Astrocyte (in vitro differentiated cells and primary cell): ENCODE results near the gene MIOX. TPM values are rescaled to one million over a fixed set of nuclear protein-coding genes. Genes with fewer than 3 reads are reported as not detected.

Experiments used
- DNase-seq: peaks from one replicate; pipeline ENCODE4 v3.0.0-alpha.2; 2010; ENCODE audit warnings: low read depth
- FAIRE-seq: peaks from 2 replicates; lab custom pipeline; 2011; peaks lifted over from hg19 to GRCh38; lab: Jason Lieb, UNC
- H2AFZ ChIP-seq: 2 replicates; pipeline ENCODE4 v1.6.0; 2012; ENCODE audit warnings: low read depth, low read length, inconsistent platforms
- H3K27ac ChIP-seq: 2 replicates; pipeline ENCODE4 v1.5.1; 2011; ENCODE audit warnings: low read depth, low read length, inconsistent platforms
- H3K27me3 ChIP-seq: 2 replicates; pipeline ENCODE4 v1.6.0; 2011; ENCODE audit warnings: low read length, inconsistent platforms; ENCODE audit not compliant: insufficient read depth
- H3K36me3 ChIP-seq: 2 replicates; pipeline ENCODE4 v1.5.1; 2011; ENCODE audit warnings: low read length, inconsistent platforms; ENCODE audit not compliant: insufficient read depth
- H3K4me1 ChIP-seq: 2 replicates; pipeline ENCODE4 v1.5.1; 2011; ENCODE audit warnings: low read length, inconsistent platforms; ENCODE audit not compliant: insufficient read depth
- H3K4me2 ChIP-seq: 2 replicates; pipeline ENCODE4 v1.6.0; 2012; ENCODE audit warnings: low read length, inconsistent platforms
- H3K4me3 ChIP-seq: 2 replicates; pipeline ENCODE4 v1.5.1; 2011; ENCODE audit warnings: low read depth, mild to moderate bottlenecking, low read length, inconsistent platforms; ENCODE audit not compliant: insufficient read depth
- H3K79me2 ChIP-seq: 2 replicates; pipeline ENCODE4 v1.6.0; 2012; ENCODE audit warnings: mild to moderate bottlenecking, low read length, inconsistent platforms; ENCODE audit not compliant: insufficient read depth
- H3K9ac ChIP-seq: 2 replicates; pipeline ENCODE4 v1.6.0; 2012; ENCODE audit warnings: mild to moderate bottlenecking, low read length, inconsistent platforms
- H3K9me3 ChIP-seq: 2 replicates; pipeline ENCODE4 v1.5.1; 2012; ENCODE audit warnings: low read depth, mild to moderate bottlenecking, low read length, inconsistent platforms; ENCODE audit not compliant: insufficient read depth
- H4K20me1 ChIP-seq: 2 replicates; pipeline ENCODE4 v1.6.0; 2012; ENCODE audit warnings: low read length, inconsistent platforms; ENCODE audit not compliant: insufficient read depth
- H3K27ac Mint-ChIP-seq: one replicate; pipeline ENCODE4 v1.8.0; 2021; ENCODE audit warnings: mild to moderate bottlenecking, mixed read lengths; ENCODE audit not compliant: unreplicated experiment
- H3K27me3 Mint-ChIP-seq: one replicate; pipeline ENCODE4 v1.8.0; 2021; ENCODE audit warnings: low read depth, mixed read lengths; ENCODE audit not compliant: unreplicated experiment
- H3K36me3 Mint-ChIP-seq: one replicate; pipeline ENCODE4 v1.8.0; 2021; ENCODE audit warnings: low read depth, mixed read lengths; ENCODE audit not compliant: unreplicated experiment
- H3K4me1 Mint-ChIP-seq: one replicate; pipeline ENCODE4 v1.8.0; 2021; ENCODE audit warnings: low read depth, mixed read lengths; ENCODE audit not compliant: unreplicated experiment
- H3K4me3 Mint-ChIP-seq: one replicate; pipeline ENCODE4 v1.8.0; 2021; ENCODE audit warnings: mild to moderate bottlenecking, moderate library complexity, mixed read lengths; ENCODE audit not compliant: unreplicated experiment
- H3K9me3 Mint-ChIP-seq: one replicate; pipeline ENCODE4 v1.8.0; 2021; ENCODE audit warnings: mild to moderate bottlenecking, mixed read lengths; ENCODE audit not compliant: unreplicated experiment
- CTCF ChIP-seq: IDR thresholded peaks from 2 replicates; pipeline ENCODE4 v1.5.1; 2011; ENCODE audit warnings: low read depth, mild to moderate bottlenecking, inconsistent platforms, low read length, moderate library complexity; ENCODE audit not compliant: insufficient read depth
- EZH2 ChIP-seq: IDR thresholded peaks from 2 replicates; pipeline ENCODE4 v1.6.1; 2012; ENCODE audit warnings: mild to moderate bottlenecking, low read length, inconsistent platforms; ENCODE audit not compliant: insufficient read depth
- total RNA-seq: library from RNA; stranded (reverse); gene quantifications from 2 replicates; pipeline ENCODE4 v1.2.1, GENCODE V29; 2021

MIOX gene
- total RNA-seq, 1 donor from 2014 or later: 0.91 TPM

GRCh38 chr22:50506611-50507420, 20.2 kb downstream of the MIOX start:
- H3K4me1 ChIP-seq: peaks cover 14% of the 10 kb centered on the region
- peak overlapping the region; percentile 84 for H3K27ac Mint-ChIP-seq
- no peaks in the 10 kb centered on the region for H3K9me3 ChIP-seq
- peak overlapping the region; percentile 83 for H3K27ac ChIP-seq
- H4K20me1 ChIP-seq: peaks cover 26% of the 10 kb centered on the region
- peaks cover 4% of the 10 kb centered on the region for H3K36me3 ChIP-seq
- FAIRE-seq (no peak), DNase-seq (no peak)
- no peak for TF ChIP-seq EZH2
- TF ChIP-seq CTCF: no peak
- H3K27me3 Mint-ChIP-seq: no peaks in the 10 kb centered on the region
- no peaks in the 10 kb centered on the region for H3K9me3 Mint-ChIP-seq
- peak overlapping the region; percentile 97 for H3K4me3 Mint-ChIP-seq
- peak overlapping the region; percentile 98 for H3K9ac ChIP-seq
- peak overlapping the region; percentile 99 for H3K4me2 ChIP-seq
- H3K36me3 Mint-ChIP-seq: no peaks in the 10 kb centered on the region
- H3K4me3 ChIP-seq: peak overlapping the region; percentile 95
- peak overlapping the region; percentile 93 for H2AFZ ChIP-seq
- peaks cover 52% of the 10 kb centered on the region for H3K79me2 ChIP-seq
- no peaks in the 10 kb centered on the region for H3K27me3 ChIP-seq
- peaks cover 2% of the 10 kb centered on the region for H3K4me1 Mint-ChIP-seq

- H2AFZ ChIP-seq: peak within 1 kb of the TSS; percentile 95
- H3K9me3 ChIP-seq: no peaks in the 10 kb centered on the region
- H3K27me3 Mint-ChIP-seq: no peaks in the 10 kb centered on the region
- H3K79me2 ChIP-seq: peaks cover 59% of the 10 kb centered on the region
- H3K27ac ChIP-seq: peak within 1 kb of the TSS; percentile 85
- peak within 1 kb of the TSS; percentile 99 for H3K4me2 ChIP-seq
- H3K4me1 ChIP-seq: peaks cover 14% of the 10 kb centered on the region
- peaks cover 26% of the 10 kb centered on the region for H4K20me1 ChIP-seq
- FAIRE-seq (no peak), DNase-seq (no peak)
- peak within 1 kb of the TSS; percentile 98 for H3K9ac ChIP-seq
- no peaks in the 10 kb centered on the region for H3K36me3 Mint-ChIP-seq
- H3K27me3 ChIP-seq: no peaks in the 10 kb centered on the region
- H3K4me3 Mint-ChIP-seq: peak within 1 kb of the TSS; percentile 97
- peaks cover 2% of the 10 kb centered on the region for H3K4me1 Mint-ChIP-seq
- no peak for TF ChIP-seq EZH2
- TF ChIP-seq CTCF: no peak
- peak within 1 kb of the TSS; percentile 84 for H3K27ac Mint-ChIP-seq
- peak within 1 kb of the TSS; percentile 95 for H3K4me3 ChIP-seq
- H3K36me3 ChIP-seq: no peaks in the 10 kb centered on the region
- H3K9me3 Mint-ChIP-seq: no peaks in the 10 kb centered on the region
Observed at GRCh38 chr22:50507421-50507990, 20.8 kb downstream of the MIOX start, which contains the start of gene LMF2. LMF2 (minus strand) TSS chr22:50507702; CDS start chr22:50507675, 27 bp downstream.
